C4-2B (cell line): ENCODE results near the gene C1orf21.

Experiments used
- CTCF ChIP-seq: fragments of 450-650 bp; conservative IDR thresholded peaks from 2 replicates; pipeline ENCODE4 v1.5.1; 2017; ENCODE audit warnings: mild to moderate bottlenecking
- ZFX ChIP-seq: fragments of 450-650 bp; IDR thresholded peaks from 2 replicates; pipeline ENCODE4 v1.6.1; 2017

GRCh38 chr1:184576822-184577221 is 190.0 kb downstream of the C1orf21 start:
- no peak for TF ChIP-seq CTCF
- no peak for TF ChIP-seq ZFX
